ENCODE results near the gene CAMKK1.

The CAMKK1 gene

GRCh38 chr17:3903051-3903825, 10.4 kb upstream of the CAMKK1 start:
- H2AFZ ChIP-seq (ENCODE audit: low read length): no peak overlapping the region
- H3F3A ChIP-seq (ENCODE audit: low read depth): no peaks in the 10 kb centered on the region
- no peaks in the 10 kb centered on the region for H3K9me3 ChIP-seq (ENCODE audit: insufficient read depth, low read depth, low read length)
- peaks cover 5% of the 10 kb centered on the region; the same call in 1 of the 2 replicates for H3K79me2 ChIP-seq (ENCODE audit: insufficient read depth, low read length)
- H3K27me3 ChIP-seq (ENCODE audit: insufficient read depth, low read length, poor library complexity, severe bottlenecking): no peaks in the 10 kb centered on the region
- peaks cover 4% of the 10 kb centered on the region for H3K4me1 ChIP-seq (ENCODE audit: insufficient read depth, low read length, poor library complexity, severe bottlenecking)
- no peak overlapping the region for H3K9ac ChIP-seq (ENCODE audit: low read depth, low read length, poor library complexity, severe bottlenecking)
- H3K4me2 ChIP-seq (ENCODE audit: low read depth, low read length, poor library complexity, severe bottlenecking): no peak overlapping the region
- peaks cover 5% of the 10 kb centered on the region; the same call in 1 of the 2 replicates for H3K36me3 ChIP-seq (ENCODE audit: insufficient read depth, low read length)
- H4K20me1 ChIP-seq (ENCODE audit: insufficient read depth, low read length, poor library complexity, severe bottlenecking): no peaks in the 10 kb centered on the region
- no peaks in the 10 kb centered on the region for H3K9me2 ChIP-seq (replicated peaks; ENCODE audit: low read depth, low read length)
- TF ChIP-seq, protein P1, sequence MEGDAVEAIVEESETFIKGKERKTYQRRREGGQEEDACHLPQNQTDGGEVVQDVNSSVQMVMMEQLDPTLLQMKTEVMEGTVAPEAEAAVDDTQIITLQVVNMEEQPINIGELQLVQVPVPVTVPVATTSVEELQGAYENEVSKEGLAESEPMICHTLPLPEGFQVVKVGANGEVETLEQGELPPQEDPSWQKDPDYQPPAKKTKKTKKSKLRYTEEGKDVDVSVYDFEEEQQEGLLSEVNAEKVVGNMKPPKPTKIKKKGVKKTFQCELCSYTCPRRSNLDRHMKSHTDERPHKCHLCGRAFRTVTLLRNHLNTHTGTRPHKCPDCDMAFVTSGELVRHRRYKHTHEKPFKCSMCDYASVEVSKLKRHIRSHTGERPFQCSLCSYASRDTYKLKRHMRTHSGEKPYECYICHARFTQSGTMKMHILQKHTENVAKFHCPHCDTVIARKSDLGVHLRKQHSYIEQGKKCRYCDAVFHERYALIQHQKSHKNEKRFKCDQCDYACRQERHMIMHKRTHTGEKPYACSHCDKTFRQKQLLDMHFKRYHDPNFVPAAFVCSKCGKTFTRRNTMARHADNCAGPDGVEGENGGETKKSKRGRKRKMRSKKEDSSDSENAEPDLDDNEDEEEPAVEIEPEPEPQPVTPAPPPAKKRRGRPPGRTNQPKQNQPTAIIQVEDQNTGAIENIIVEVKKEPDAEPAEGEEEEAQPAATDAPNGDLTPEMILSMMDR (conservative IDR thresholded peaks at IDR 0.05; ENCODE audit: low read length): no peak
- no peak for TF ChIP-seq EZH2phosphoT487 (IDR thresholded peaks at IDR 0.05; ENCODE audit: borderline replicate concordance)
- H3K4me3 ChIP-seq (ENCODE audit: low read length, poor library complexity, severe bottlenecking): no peak overlapping the region

GRCh38 chr17:3900646-3901045, 7.8 kb upstream of the CAMKK1 start:
- TF ChIP-seq, protein P1 (conservative IDR thresholded peaks at IDR 0.05; ENCODE audit: low read length): no peak
- no peak for TF ChIP-seq EZH2phosphoT487 (IDR thresholded peaks at IDR 0.05; ENCODE audit: borderline replicate concordance)
- no peak overlapping the region for H3K9ac ChIP-seq (ENCODE audit: low read depth, low read length, poor library complexity, severe bottlenecking)
- H3K27me3 ChIP-seq (ENCODE audit: insufficient read depth, low read length, poor library complexity, severe bottlenecking): no peaks in the 10 kb centered on the region
- no peaks in the 10 kb centered on the region for H3K79me2 ChIP-seq (ENCODE audit: insufficient read depth, low read length)
- no peaks in the 10 kb centered on the region for H3K9me2 ChIP-seq (replicated peaks; ENCODE audit: low read depth, low read length)
- H4K20me1 ChIP-seq (ENCODE audit: insufficient read depth, low read length, poor library complexity, severe bottlenecking): no peaks in the 10 kb centered on the region
- peaks cover 5% of the 10 kb centered on the region; the same call in 1 of the 2 replicates for H3K36me3 ChIP-seq (ENCODE audit: insufficient read depth, low read length)
- no peak overlapping the region for H3K4me2 ChIP-seq (ENCODE audit: low read depth, low read length, poor library complexity, severe bottlenecking)
- no peak overlapping the region for H3K4me3 ChIP-seq (ENCODE audit: low read length, poor library complexity, severe bottlenecking)
- H3K4me1 ChIP-seq (ENCODE audit: insufficient read depth, low read length, poor library complexity, severe bottlenecking): peaks cover 4% of the 10 kb centered on the region
- H3K9me3 ChIP-seq (ENCODE audit: insufficient read depth, low read depth, low read length): no peaks in the 10 kb centered on the region
- no peak overlapping the region for H2AFZ ChIP-seq (ENCODE audit: low read length)
- no peaks in the 10 kb centered on the region for H3F3A ChIP-seq (ENCODE audit: low read depth)

DNA sequence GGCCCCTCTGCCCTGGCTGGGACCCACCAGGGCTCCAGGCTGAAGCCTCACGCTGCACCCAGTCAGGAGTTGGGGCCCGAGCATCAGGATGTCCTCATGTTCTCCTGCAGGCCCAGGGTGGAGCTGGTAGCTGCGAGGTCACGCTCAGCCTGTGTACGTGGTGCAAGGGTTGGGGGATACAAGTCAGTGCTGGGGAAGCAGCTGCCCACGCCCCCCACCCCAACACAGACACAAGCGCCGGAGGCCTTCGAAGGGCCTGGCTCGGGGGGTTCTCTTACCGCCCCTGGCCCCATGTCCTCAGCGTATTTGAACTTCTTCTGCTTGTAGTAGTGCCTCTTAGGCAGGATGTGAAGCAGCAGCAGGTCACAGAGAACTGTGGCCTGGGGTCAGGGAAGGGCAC, 4.9 kb upstream of the CAMKK1 start:
- Histone ChIP-seq H3K9me2 (replicated peaks; ENCODE audit: low read depth, low read length) (no peaks in the 10 kb centered on the region), H4K20me1 (ENCODE audit: insufficient read depth, low read length, poor library complexity, severe bottlenecking) (no peaks in the 10 kb centered on the region), H3F3A (ENCODE audit: low read depth) (no peaks in the 10 kb centered on the region), H3K4me1 (ENCODE audit: insufficient read depth, low read length, poor library complexity, severe bottlenecking) (peaks cover 7% of the 10 kb centered on the region), H2AFZ (ENCODE audit: low read length) (no peak overlapping the region), H3K4me2 (ENCODE audit: low read depth, low read length, poor library complexity, severe bottlenecking) (no peak overlapping the region), H3K9me3 (ENCODE audit: insufficient read depth, low read depth, low read length) (no peaks in the 10 kb centered on the region), H3K79me2 (ENCODE audit: insufficient read depth, low read length) (no peaks in the 10 kb centered on the region), H3K4me3 (ENCODE audit: low read length, poor library complexity, severe bottlenecking) (no peak overlapping the region), H3K36me3 (ENCODE audit: insufficient read depth, low read length) (peaks cover 5% of the 10 kb centered on the region; the same call in 1 of the 2 replicates), H3K9ac (ENCODE audit: low read depth, low read length, poor library complexity, severe bottlenecking) (no peak overlapping the region), H3K27me3 (ENCODE audit: insufficient read depth, low read length, poor library complexity, severe bottlenecking) (no peaks in the 10 kb centered on the region)
- TF ChIP-seq, protein P1 (conservative IDR thresholded peaks at IDR 0.05; ENCODE audit: low read length): no peak
- no peak for TF ChIP-seq EZH2phosphoT487 (IDR thresholded peaks at IDR 0.05; ENCODE audit: borderline replicate concordance)

All from Loucy (cell line).